Thyroid gland (tissue), 4 donors: Measurements from ENCODE around the gene TYRO3.

Experiments
- POLR2A ChIP-seq, 2 donors: fragments of 450-650 bp; IDR thresholded peaks; one replicate each; pipeline ENCODE4 v1.6.1; 2017; ENCODE audit warnings: antibody characterized with exemption in 2 of 2, mild to moderate bottlenecking in 2 of 2, moderate library complexity in 1 of 2
- TF ChIP-seq, protein P1 (sequence below), 6 experiments: fragments of 200-600 bp in 3 of 6; fragments of 450-650 bp in 3 of 6; sonication (generic) in 3 of 6; IDR thresholded peaks; one replicate each; pipeline ENCODE4 v1.5.1; 2016 to 2019; ENCODE audit warnings: antibody characterized with exemption in 6 of 6, mild to moderate bottlenecking in 2 of 6, inconsistent platforms in 1 of 6, moderate library complexity in 1 of 6

DNA sequence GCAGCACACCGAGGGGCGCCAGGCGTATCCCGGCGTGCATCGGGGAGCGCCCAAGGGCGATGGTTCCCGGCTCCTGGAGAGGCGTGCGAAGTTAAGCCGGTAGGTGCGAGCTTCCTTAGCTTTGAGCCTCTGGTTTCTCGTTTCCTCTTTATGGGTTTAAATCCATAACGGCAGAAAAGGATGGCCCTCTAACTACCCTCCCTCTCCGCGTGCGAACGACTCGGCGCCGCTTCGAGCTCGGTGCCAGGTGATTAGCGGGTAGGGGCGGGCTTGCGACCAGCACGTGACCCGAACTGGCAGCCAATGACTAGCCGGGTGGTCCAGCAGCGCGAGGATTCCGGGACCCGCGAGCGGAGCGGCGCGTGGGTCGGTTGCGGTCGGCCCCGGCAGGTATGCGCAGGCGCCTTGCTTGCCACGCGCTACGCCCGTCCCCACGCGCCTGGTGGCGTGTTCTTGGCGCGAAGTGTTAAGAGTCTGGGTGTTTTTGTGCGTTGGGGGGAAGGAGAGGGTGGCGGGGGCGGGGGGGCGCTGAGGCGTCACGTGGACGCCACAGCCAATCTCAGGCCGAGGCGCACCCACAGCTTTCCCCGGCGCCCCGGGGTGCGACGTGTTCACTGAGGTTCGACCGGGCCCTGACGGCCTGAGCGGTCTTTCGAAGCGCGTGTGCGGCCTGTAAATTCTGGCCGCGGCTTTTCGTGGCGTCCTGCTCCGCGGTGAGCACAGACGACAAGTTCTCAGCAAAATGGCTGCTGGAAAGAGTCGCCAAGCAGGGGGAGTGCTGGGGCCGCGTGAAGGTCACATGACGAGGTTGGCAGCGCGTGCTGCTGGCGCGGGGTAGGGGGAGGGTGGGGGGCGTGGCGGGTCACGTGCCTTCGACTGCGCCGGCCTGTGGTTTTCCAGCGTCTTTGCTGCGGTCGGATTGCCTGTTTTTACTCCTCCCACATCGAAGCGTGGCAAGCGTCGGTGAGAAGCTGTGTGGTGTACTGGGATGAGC, 62.5 kb downstream of the TYRO3 start:
- TF ChIP-seq, protein P1, sequence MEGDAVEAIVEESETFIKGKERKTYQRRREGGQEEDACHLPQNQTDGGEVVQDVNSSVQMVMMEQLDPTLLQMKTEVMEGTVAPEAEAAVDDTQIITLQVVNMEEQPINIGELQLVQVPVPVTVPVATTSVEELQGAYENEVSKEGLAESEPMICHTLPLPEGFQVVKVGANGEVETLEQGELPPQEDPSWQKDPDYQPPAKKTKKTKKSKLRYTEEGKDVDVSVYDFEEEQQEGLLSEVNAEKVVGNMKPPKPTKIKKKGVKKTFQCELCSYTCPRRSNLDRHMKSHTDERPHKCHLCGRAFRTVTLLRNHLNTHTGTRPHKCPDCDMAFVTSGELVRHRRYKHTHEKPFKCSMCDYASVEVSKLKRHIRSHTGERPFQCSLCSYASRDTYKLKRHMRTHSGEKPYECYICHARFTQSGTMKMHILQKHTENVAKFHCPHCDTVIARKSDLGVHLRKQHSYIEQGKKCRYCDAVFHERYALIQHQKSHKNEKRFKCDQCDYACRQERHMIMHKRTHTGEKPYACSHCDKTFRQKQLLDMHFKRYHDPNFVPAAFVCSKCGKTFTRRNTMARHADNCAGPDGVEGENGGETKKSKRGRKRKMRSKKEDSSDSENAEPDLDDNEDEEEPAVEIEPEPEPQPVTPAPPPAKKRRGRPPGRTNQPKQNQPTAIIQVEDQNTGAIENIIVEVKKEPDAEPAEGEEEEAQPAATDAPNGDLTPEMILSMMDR (IDR thresholded peaks at IDR 0.05): no peak
- TF ChIP-seq POLR2A (IDR thresholded peaks at IDR 0.05): peak in 1 of 2 donors; percentile 19
